GM03348 (cell line): Measurements from ENCODE around the gene AUTS2.

Experiments used
- DNase-seq: peaks from one replicate; pipeline ENCODE4 v3.0.0; 2012; ENCODE audit warnings: low spot score

Gene AUTS2

GRCh38 chr7:70498232-70498992, 900.1 kb downstream of the AUTS2 start:
- no peak for DNase-seq

- DNase-seq = no peak
These were observed 902.0 kb downstream of the AUTS2 start for GRCh38 chr7:70500261-70500660.

- DNase-seq = no peak
These were observed 904.0 kb downstream of the AUTS2 start for GRCh38 chr7:70502117-70502863.

- DNase-seq = no peak
These were observed 906.0 kb downstream of the AUTS2 start for GRCh38 chr7:70504254-70504653.

GRCh38 chr7:70505468-70505867, 907.2 kb downstream of the AUTS2 start:
- DNase-seq = no peak

GRCh38 chr7:70505886-70506285, 907.6 kb downstream of the AUTS2 start:
- DNase-seq = no peak

- no peak for DNase-seq
These were observed 908.2 kb downstream of the AUTS2 start for GRCh38 chr7:70506434-70506833.

- DNase-seq = no peak
These were observed 913.9 kb downstream of the AUTS2 start for GRCh38 chr7:70512144-70512543.

GRCh38 chr7:70512761-70513160, 914.5 kb downstream of the AUTS2 start:
- no peak for DNase-seq

GRCh38 chr7:70520611-70521010, 922.3 kb downstream of the AUTS2 start:
- DNase-seq = peak; percentile 43

GRCh38 chr7:70523249-70523988, 925.1 kb downstream of the AUTS2 start:
- no peak for DNase-seq

- no peak for DNase-seq
These were observed 925.7 kb downstream of the AUTS2 start for GRCh38 chr7:70523989-70524351.

- DNase-seq = no peak
These were observed 927.7 kb downstream of the AUTS2 start for GRCh38 chr7:70525991-70526390.

GRCh38 chr7:70527520-70528115, 929.3 kb downstream of the AUTS2 start:
- no peak for DNase-seq

- DNase-seq = no peak
These were observed 931.2 kb downstream of the AUTS2 start for GRCh38 chr7:70529436-70529835.

- no peak for DNase-seq
These were observed 931.8 kb downstream of the AUTS2 start for GRCh38 chr7:70529914-70530585.

- no peak for DNase-seq
These were observed 935.3 kb downstream of the AUTS2 start for GRCh38 chr7:70533614-70534013.

GRCh38 chr7:70539205-70539604, 940.9 kb downstream of the AUTS2 start:
- DNase-seq = no peak

- DNase-seq = no peak
These were observed 941.3 kb downstream of the AUTS2 start for GRCh38 chr7:70539617-70540016.

- DNase-seq = no peak
These were observed 942.4 kb downstream of the AUTS2 start for GRCh38 chr7:70540641-70541040.

- DNase-seq = peak; percentile 43
These were observed 944.6 kb downstream of the AUTS2 start for GRCh38 chr7:70542750-70543376.
